ENCODE data around the gene OCLN.

GRCh38 chr5:69502767-69503488, 10.3 kb downstream of the OCLN start:
- TF ChIP-seq GATA2 (IDR thresholded peaks at IDR 0.05; ENCODE audit: low read depth, low read length) (no peak), GATA3 (IDR thresholded peaks at IDR 0.05; ENCODE audit: low read depth, low read length) (no peak)

Measured in SH-SY5Y (cell line).